Right lobe of liver (tissue), 4 donors: ENCODE measurements around the gene FOLR3.

Experiments
- CTCF ChIP-seq, 4 donors: fragments of 200-600 bp in 3 of 4; fragments of 450-650 bp in 1 of 4; IDR thresholded peaks; one replicate each; pipeline versions ENCODE4 v1.5.1 to v1.8.0; 2016 to 2022; ENCODE audit warnings: antibody characterized with exemption in 4 of 4, mild to moderate bottlenecking in 2 of 4
- POLR2A ChIP-seq: fragments of 450-650 bp; IDR thresholded peaks from one replicate; pipeline ENCODE4 v1.6.1; 2017; ENCODE audit warnings: antibody characterized with exemption, mild to moderate bottlenecking
- donor health status: DM: no; HTN: no; CAD: no.
- donor health status: DM: no; HTN: no; CAD: no.
- donor health status: DM: no; HTN: yes; CAD: no.

GRCh38 chr11:72122607-72123006, 12.9 kb upstream of the FOLR3 start:
- TF ChIP-seq CTCF (IDR thresholded peaks at IDR 0.05), result no peak
- no peak for TF ChIP-seq POLR2A
